Ishikawa (cell line): ENCODE results near the gene KCNIP4.

Source experiments
- CEBPB ChIP-seq: IDR thresholded peaks from 2 replicates; pipeline ENCODE4 v1.6.1; 2012
- CREB1 ChIP-seq: IDR thresholded peaks from 2 replicates; pipeline ENCODE4 v1.6.1; 2012; ENCODE audit warnings: low read depth
- EP300 ChIP-seq: IDR thresholded peaks from 2 replicates; pipeline ENCODE4 v1.6.1; 2012; ENCODE audit warnings: borderline replicate concordance
- MAX ChIP-seq: IDR thresholded peaks from 2 replicates; pipeline ENCODE4 v1.6.1; 2012
- NFIC ChIP-seq: IDR thresholded peaks from 2 replicates; pipeline ENCODE4 v1.6.1; 2012
- RAD21 ChIP-seq: IDR thresholded peaks from 2 replicates; pipeline ENCODE4 v1.6.1; 2012; ENCODE audit warnings: low read depth
- REST ChIP-seq: IDR thresholded peaks from 2 replicates; pipeline ENCODE4 v1.6.1; 2012; ENCODE audit warnings: low read depth, mild to moderate bottlenecking
- TAF1 ChIP-seq: IDR thresholded peaks from 2 replicates; pipeline ENCODE4 v1.6.1; 2012; ENCODE audit warnings: low read depth, mild to moderate bottlenecking
- YY1 ChIP-seq: IDR thresholded peaks from 2 replicates; pipeline ENCODE4 v1.6.1; 2012; ENCODE audit warnings: low read depth
- ZBTB7A ChIP-seq: IDR thresholded peaks from 2 replicates; pipeline ENCODE4 v1.6.1; 2012; ENCODE audit warnings: low read depth

- TF ChIP-seq YY1 (no peak), EP300 (no peak), NFIC (no peak), CEBPB (no peak), RAD21 (no peak), CREB1 (no peak), REST (no peak), MAX (no peak), TAF1 (no peak), ZBTB7A (no peak)
Measured at GRCh38 chr4:21203416-21203815, 745.2 kb downstream of the KCNIP4 start.
